Retinal pigment epithelial cell (primary cell): ENCODE results near the gene KLHL8.

ENCODE experiments used
- DNase-seq: peaks from one replicate; pipeline ENCODE4 v3.0.0-alpha.2; 2010; ENCODE audit warnings: low read depth
- H3K4me3 ChIP-seq: 2 replicates; pipeline ENCODE4 v1.5.1; 2011; ENCODE audit warnings: mild to moderate bottlenecking, low read length, control low read depth, moderate library complexity
- TF ChIP-seq, protein P1 (sequence below): conservative IDR thresholded peaks from 2 replicates; pipeline ENCODE4 v1.5.1; 2011; ENCODE audit warnings: low read depth, low read length, control low read depth, inconsistent platforms

KLHL8 gene

DNA sequence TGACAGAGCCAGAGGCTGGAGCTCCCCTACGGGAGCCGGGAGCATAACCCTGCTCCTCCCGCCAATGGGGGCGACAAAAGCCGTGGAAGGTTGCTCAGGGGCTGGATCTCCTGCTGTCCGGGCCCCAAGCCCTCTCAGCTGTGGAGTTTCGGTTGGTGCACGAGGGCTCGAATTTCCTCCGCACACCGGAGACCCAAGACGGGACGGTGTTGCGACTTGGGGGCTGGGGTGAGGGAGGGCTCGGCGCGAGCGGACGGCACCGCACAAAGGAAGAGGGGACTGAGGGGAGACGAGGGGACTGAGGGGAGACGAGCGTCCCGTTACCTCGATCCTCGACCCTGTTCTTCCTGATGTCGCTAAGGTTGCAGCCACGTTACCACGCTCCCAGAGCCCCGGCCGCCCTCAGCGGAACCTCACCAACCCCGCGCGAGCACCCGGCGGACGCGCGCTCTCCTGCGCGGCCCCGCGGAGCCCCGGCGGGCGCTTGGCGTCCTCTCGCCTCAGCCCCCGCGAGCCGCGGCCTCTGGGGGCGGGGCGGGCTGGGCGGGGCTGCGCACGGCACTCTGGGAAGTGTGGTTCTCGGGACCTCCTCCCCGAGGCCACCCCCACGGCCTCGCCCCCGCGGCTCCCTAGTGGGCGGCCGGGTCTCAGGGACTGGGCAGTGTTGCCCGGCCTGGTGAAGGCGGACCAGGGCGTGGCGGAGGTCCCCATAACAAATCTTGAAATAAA is at the start of gene KLHL8:
TSS of gene KLHL8 (minus strand) at position 525 of the 729 bp plus-strand sequence. CDS start 25,079 bp downstream, outside the sequence.
- peak; percentile 30 for DNase-seq
- TF ChIP-seq, protein P1, sequence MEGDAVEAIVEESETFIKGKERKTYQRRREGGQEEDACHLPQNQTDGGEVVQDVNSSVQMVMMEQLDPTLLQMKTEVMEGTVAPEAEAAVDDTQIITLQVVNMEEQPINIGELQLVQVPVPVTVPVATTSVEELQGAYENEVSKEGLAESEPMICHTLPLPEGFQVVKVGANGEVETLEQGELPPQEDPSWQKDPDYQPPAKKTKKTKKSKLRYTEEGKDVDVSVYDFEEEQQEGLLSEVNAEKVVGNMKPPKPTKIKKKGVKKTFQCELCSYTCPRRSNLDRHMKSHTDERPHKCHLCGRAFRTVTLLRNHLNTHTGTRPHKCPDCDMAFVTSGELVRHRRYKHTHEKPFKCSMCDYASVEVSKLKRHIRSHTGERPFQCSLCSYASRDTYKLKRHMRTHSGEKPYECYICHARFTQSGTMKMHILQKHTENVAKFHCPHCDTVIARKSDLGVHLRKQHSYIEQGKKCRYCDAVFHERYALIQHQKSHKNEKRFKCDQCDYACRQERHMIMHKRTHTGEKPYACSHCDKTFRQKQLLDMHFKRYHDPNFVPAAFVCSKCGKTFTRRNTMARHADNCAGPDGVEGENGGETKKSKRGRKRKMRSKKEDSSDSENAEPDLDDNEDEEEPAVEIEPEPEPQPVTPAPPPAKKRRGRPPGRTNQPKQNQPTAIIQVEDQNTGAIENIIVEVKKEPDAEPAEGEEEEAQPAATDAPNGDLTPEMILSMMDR, result no peak
- peak within 1 kb of the TSS; percentile 93 for H3K4me3 ChIP-seq

- no peak for DNase-seq
- no peak overlapping the region for H3K4me3 ChIP-seq
- TF ChIP-seq, protein P1, result peak; percentile 74
Measured at GRCh38 chr4:87270144-87270543, 49.7 kb upstream of the KLHL8 start.

DNA sequence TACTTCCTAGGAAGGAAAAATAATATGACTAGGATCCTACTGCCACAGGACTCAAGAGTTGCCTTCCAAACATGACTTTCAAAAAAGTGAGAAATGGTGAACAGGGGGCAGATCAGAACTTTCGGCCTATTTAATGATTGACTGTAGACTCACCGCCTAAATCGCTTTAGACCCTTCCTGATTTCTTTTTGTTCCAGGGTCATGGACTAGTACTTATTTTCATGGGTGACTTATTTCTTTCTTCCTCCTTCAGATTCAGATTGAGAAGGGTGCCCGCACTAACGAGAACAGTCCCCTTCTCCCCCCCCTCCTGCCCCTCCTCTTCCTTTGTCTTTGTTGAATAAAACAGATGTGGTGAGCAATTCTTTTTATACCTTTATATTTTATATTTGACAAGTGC is 48.0 kb upstream of the KLHL8 start:
- TF ChIP-seq, protein P1, result no peak
- DNase-seq, result no peak
- H3K4me3 ChIP-seq, result no peak overlapping the region

DNA sequence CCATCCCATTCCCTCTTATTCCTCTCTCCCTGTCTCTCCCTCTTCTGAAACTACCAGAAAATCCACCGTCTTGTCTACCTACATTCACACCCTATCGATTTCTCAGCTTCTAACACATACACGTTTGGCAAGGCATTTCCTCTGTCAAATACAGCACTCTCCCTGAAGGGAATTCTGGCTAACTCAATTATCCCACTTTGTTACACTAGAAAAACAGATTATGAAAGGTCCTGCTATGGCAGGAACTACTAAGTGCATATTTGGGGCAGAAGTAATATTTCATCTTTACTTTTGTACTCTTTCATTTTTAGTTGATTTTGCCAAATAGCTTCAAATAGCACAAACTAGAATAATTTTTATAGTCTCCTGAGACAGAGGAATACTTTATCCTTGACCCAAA is 46.6 kb upstream of the KLHL8 start:
- DNase-seq, result no peak
- H3K4me3 ChIP-seq, result no peak overlapping the region
- TF ChIP-seq, protein P1, result no peak

DNA sequence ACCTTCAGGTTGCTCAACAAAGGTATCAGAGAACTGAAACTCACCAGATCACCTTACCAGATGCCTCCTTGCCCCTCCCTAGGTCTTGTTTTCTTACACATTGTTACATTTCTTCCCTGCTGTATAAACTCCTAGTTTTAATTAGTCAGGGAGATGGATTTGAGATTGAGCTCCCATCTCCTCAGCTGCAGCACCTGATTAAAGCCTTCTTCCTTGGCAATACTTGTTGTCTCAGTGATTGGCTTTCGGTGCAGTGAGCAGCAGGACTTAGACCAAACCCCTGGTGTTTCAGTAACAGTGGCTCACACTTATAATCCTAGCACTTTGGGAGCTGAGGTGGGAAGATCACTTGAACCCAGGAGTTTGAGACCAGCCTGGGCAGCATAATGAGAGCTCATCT is 42.5 kb upstream of the KLHL8 start:
- DNase-seq, result no peak
- TF ChIP-seq, protein P1, result no peak
- no peak overlapping the region for H3K4me3 ChIP-seq

DNA sequence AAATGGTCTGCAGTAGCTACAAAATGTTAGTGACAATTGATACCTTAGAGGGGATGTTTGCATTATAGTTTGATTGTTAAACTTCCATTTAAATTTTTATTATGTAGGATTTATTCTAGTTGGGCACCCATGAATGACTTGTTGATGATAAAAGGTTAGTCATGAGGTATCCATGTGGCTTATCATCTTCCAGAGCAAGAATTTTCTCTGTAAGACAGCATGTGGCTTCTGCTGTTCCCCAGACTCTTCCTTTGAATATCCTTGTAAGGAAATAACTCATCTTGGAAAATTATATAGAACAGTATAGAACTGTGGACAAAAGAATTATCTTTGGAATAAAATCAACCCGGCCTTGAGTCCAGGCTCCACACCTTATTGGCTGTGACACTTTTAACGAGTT is 40.1 kb upstream of the KLHL8 start:
- DNase-seq, result no peak
- no peak overlapping the region for H3K4me3 ChIP-seq
- TF ChIP-seq, protein P1, result no peak

DNA sequence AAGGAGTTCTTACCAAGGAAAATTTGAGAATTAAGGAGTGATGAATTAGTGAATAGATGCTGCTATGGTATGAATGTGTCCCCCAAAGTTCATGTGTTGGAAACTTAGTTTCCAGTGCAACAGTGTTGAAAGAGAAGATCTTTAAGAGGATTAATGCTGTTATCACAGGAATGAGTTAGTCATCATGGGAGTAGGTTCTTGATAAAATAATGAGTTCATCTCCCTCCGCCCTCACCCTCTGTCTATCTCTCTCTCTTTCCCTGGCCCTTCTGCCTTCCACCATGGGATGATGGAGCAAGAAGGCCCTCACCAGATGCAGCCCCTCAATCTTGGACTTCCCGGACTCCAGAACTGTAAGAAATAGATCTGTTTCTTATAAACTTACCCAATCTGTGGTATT is 38.3 kb upstream of the KLHL8 start:
- DNase-seq, result no peak
- TF ChIP-seq, protein P1, result no peak
- no peak overlapping the region for H3K4me3 ChIP-seq
